ENCODE results near the gene RBM41.
"Not testable (repeated sequence)": the region's sequence is repeated elsewhere in the genome, so short reads cannot be mapped to it uniquely, and the experiment has no call there.

DNA sequence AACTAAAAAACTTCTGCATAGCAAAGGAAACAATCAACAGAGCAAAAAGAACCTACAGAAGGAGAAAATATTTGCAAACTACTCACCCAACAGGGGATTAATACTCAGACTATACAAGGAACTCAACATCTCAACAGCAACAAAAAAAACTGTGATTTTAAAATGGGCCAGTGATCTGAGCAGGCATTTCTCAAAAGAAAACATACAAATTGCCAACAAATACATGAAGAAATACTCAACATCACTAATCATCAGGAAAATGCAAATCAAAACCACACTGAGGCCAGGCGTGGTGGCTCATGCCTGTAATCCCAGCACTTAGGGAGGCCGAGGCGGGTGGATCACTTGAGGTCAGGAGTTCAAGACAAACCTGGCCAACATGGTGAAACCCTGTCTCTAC is 60.9 kb downstream of the RBM41 start:
- TF ChIP-seq POLR2A (IDR thresholded peaks at IDR 0.05; ENCODE audit: low read length); GATA1 (IDR thresholded peaks at IDR 0.05; ENCODE audit: low read depth, low read length): not testable (repeated sequence)
